GM19193 (cell line): Measurements from ENCODE around the gene CACFD1.

Experiments used
- POLR2A ChIP-seq: IDR thresholded peaks from 4 replicates; pipeline ENCODE4 v1.6.1; 2011; ENCODE audit not compliant: insufficient read depth, insufficient read length; ENCODE audit errors: extremely low read depth

CACFD1 gene

GRCh38 chr9:133430244-133430643 is 29.5 kb upstream of the CACFD1 start:
- TF ChIP-seq POLR2A = no peak

GRCh38 chr9:133433351-133433843 is 26.4 kb upstream of the CACFD1 start:
- no peak for TF ChIP-seq POLR2A

- no peak for TF ChIP-seq POLR2A
These were observed 23.1 kb upstream of the CACFD1 start for GRCh38 chr9:133436681-133437080.

- no peak for TF ChIP-seq POLR2A
These were observed 21.8 kb upstream of the CACFD1 start for GRCh38 chr9:133437753-133438531.

- no peak for TF ChIP-seq POLR2A
These were observed 20.4 kb upstream of the CACFD1 start for GRCh38 chr9:133439337-133439736.

- TF ChIP-seq POLR2A = peak; percentile 53
These were observed 18.9 kb upstream of the CACFD1 start for GRCh38 chr9:133440874-133441273.

GRCh38 chr9:133441571-133441970 is 18.2 kb upstream of the CACFD1 start:
- no peak for TF ChIP-seq POLR2A

- no peak for TF ChIP-seq POLR2A
These were observed 16.5 kb upstream of the CACFD1 start for GRCh38 chr9:133443248-133443647.

GRCh38 chr9:133443982-133444381 is 15.8 kb upstream of the CACFD1 start:
- no peak for TF ChIP-seq POLR2A

GRCh38 chr9:133445293-133445969 is 14.3 kb upstream of the CACFD1 start:
- TF ChIP-seq POLR2A = no peak

GRCh38 chr9:133448487-133448972 is 11.2 kb upstream of the CACFD1 start:
- TF ChIP-seq POLR2A = no peak

- no peak for TF ChIP-seq POLR2A
These were observed 10.0 kb upstream of the CACFD1 start for GRCh38 chr9:133449760-133450159.

- no peak for TF ChIP-seq POLR2A
These were observed 7.2 kb upstream of the CACFD1 start for GRCh38 chr9:133452562-133452961.

- TF ChIP-seq POLR2A = no peak
These were observed 6.1 kb upstream of the CACFD1 start for GRCh38 chr9:133453651-133454050.

GRCh38 chr9:133454325-133454724 is 5.5 kb upstream of the CACFD1 start:
- no peak for TF ChIP-seq POLR2A
